Thyroid gland (tissue), 4 donors: ENCODE results near the gene GSG1L. TPM values are rescaled to one million over a fixed set of nuclear protein-coding genes. Genes with fewer than 3 reads are reported as not detected.
A peak's percentile ranks its signal among the peaks of the same experiment; 100 is the strongest.

ENCODE experiments used
- DNase-seq, 2 donors: peaks; one replicate each; pipeline ENCODE4 v3.0.0-alpha.2; 2019
- H3K27ac ChIP-seq, 3 donors: fragments of 200-600 bp; sonication (generic); 1 replicate in 2 of 3; 2 replicates in 1 of 3; pipeline ENCODE4 v1.5.1; 2016 to 2019; ENCODE audit warnings: mild to moderate bottlenecking in 1 of 3, moderate library complexity in 1 of 3
- H3K27me3 ChIP-seq: fragments of 200-600 bp; sonication (generic); one replicate; pipeline ENCODE4 v1.5.1; 2019
- H3K36me3 ChIP-seq, 2 donors: fragments of 200-600 bp; sonication (generic); one replicate each; pipeline ENCODE4 v1.5.1; 2016 to 2019
- H3K4me1 ChIP-seq, 2 donors: fragments of 200-600 bp; sonication (generic); one replicate each; pipeline ENCODE4 v1.5.1; 2017 to 2019
- H3K4me3 ChIP-seq, 3 donors: fragments of 200-600 bp; sonication (generic); replicated peaks in 1 of 3; 1 replicate in 2 of 3; 2 replicates in 1 of 3; pipeline ENCODE4 v1.5.1; 2016; ENCODE audit warnings: mild to moderate bottlenecking in 1 of 3
- H3K9me3 ChIP-seq: fragments of 200-600 bp; sonication (generic); one replicate; pipeline ENCODE4 v1.5.1; 2017
- CTCF ChIP-seq, 6 experiments: fragments of 200-600 bp in 3 of 6; fragments of 450-650 bp in 3 of 6; sonication (generic) in 3 of 6; IDR thresholded peaks; one replicate each; pipeline ENCODE4 v1.5.1; 2016 to 2019; ENCODE audit warnings: antibody characterized with exemption in 6 of 6, mild to moderate bottlenecking in 2 of 6, inconsistent platforms in 1 of 6, moderate library complexity in 1 of 6
- POLR2A ChIP-seq, 2 donors: fragments of 450-650 bp; IDR thresholded peaks; one replicate each; pipeline ENCODE4 v1.6.1; 2017; ENCODE audit warnings: antibody characterized with exemption in 2 of 2, mild to moderate bottlenecking in 2 of 2, moderate library complexity in 1 of 2
- WGBS, 2 donors: methylation state at CpG; one replicate each; pipeline ENCODE4 v1.1.5; 2017; 5-methylcytosine and 5-hydroxymethylcytosine counted together
- intact Hi-C: fragments of 100-400 bp; cut with DNase I; formaldehyde crosslinking; loops from one replicate; pipeline ENCODE4 v1.15.1; 2023
- total RNA-seq, 4 donors: library from RNA; depleted of rRNA; stranded (reverse); fragments of >200 nt; gene quantifications; one replicate each; pipeline ENCODE4 v1.2.3, GENCODE V29; 2016

The GSG1L gene
- total RNA-seq, 4 donors from 2014 or later: not detected

GRCh38 chr16:27795992-27796614 is 267.4 kb downstream of the GSG1L start:
- H3K4me1 ChIP-seq: no peaks in the 10 kb centered on the region
- intact Hi-C loops: no loop called here
- no peaks in the 10 kb centered on the region for H3K27me3 ChIP-seq
- 52 to 70% methylated on average over 7 to 11 of the region's 11 CpGs for WGBS, 2 donors
- no peak overlapping the region for H3K4me3 ChIP-seq
- peak; percentile 45 to 72 for DNase-seq
- no peak overlapping the region for H3K27ac ChIP-seq
- no peaks in the 10 kb centered on the region for H3K36me3 ChIP-seq
- TF ChIP-seq POLR2A (IDR thresholded peaks at IDR 0.05) (no peak), CTCF (IDR thresholded peaks at IDR 0.05) (no peak)
- no peaks in the 10 kb centered on the region for H3K9me3 ChIP-seq

GRCh38 chr16:27793249-27793622 is 270.3 kb downstream of the GSG1L start:
- Histone ChIP-seq H3K27ac (no peak overlapping the region), H3K4me1 (no peaks in the 10 kb centered on the region), H3K4me3 (no peak overlapping the region), H3K9me3 (no peaks in the 10 kb centered on the region), H3K36me3 (no peaks in the 10 kb centered on the region), H3K27me3 (no peaks in the 10 kb centered on the region)
- TF ChIP-seq CTCF (IDR thresholded peaks at IDR 0.05) (no peak), POLR2A (IDR thresholded peaks at IDR 0.05) (no peak)
- intact Hi-C loops: no loop called here
- no peak for DNase-seq

- H3K27me3 ChIP-seq: no peaks in the 10 kb centered on the region
- no peaks in the 10 kb centered on the region for H3K9me3 ChIP-seq
- H3K4me3 ChIP-seq: no peak overlapping the region
- no peak for DNase-seq
- TF ChIP-seq CTCF (IDR thresholded peaks at IDR 0.05) (no peak), POLR2A (IDR thresholded peaks at IDR 0.05) (no peak)
- H3K27ac ChIP-seq: no peak overlapping the region
- 76 to 84% methylated on average over 7 of the region's 7 CpGs for WGBS, 2 donors
- no peaks in the 10 kb centered on the region for H3K4me1 ChIP-seq
- intact Hi-C loops: no loop called here
- H3K36me3 ChIP-seq: no peaks in the 10 kb centered on the region
Measured at GRCh38 chr16:27792486-27793248, 270.8 kb downstream of the GSG1L start.

- Histone ChIP-seq H3K27me3 (no peaks in the 10 kb centered on the region), H3K27ac (no peak overlapping the region), H3K36me3 (no peaks in the 10 kb centered on the region), H3K4me3 (no peak overlapping the region), H3K9me3 (no peaks in the 10 kb centered on the region), H3K4me1 (no peaks in the 10 kb centered on the region)
- intact Hi-C loops: no loop called here
- 77 to 86% methylated on average over 4 to 6 of the region's 6 CpGs for WGBS, 2 donors
- TF ChIP-seq POLR2A (IDR thresholded peaks at IDR 0.05) (no peak), CTCF (IDR thresholded peaks at IDR 0.05) (no peak)
- no peak for DNase-seq
Measured at GRCh38 chr16:27791404-27791719, 272.2 kb downstream of the GSG1L start.

- no peak for DNase-seq
- whole genome bisulfite sequencing, 2 donors: 89 to 90% methylated on average over 7 of the region's 12 CpGs
- H3K27me3 ChIP-seq: no peaks in the 10 kb centered on the region
- no peaks in the 10 kb centered on the region for H3K4me1 ChIP-seq
- H3K36me3 ChIP-seq: no peaks in the 10 kb centered on the region
- intact Hi-C loops: no loop called here
- no peak overlapping the region for H3K27ac ChIP-seq
- no peak overlapping the region for H3K4me3 ChIP-seq
- H3K9me3 ChIP-seq: no peaks in the 10 kb centered on the region
- TF ChIP-seq CTCF (IDR thresholded peaks at IDR 0.05) (no peak), POLR2A (IDR thresholded peaks at IDR 0.05) (no peak)
Measured at GRCh38 chr16:27790546-27791403, 272.7 kb downstream of the GSG1L start.
